Neural progenitor cell (in vitro differentiated cells): Measurements from ENCODE around the gene C1orf56. TPM values are rescaled to one million over a fixed set of nuclear protein-coding genes. Genes with fewer than 3 reads are reported as not detected.

Experiments
- DNase-seq: peaks from one replicate; pipeline ENCODE4 v3.0.0-alpha.2; 2016; ENCODE audit warnings: low spot score
- H2AFZ ChIP-seq: fragments of 200-600 bp; sonication (generic); replicated peaks from 2 replicates; pipeline ENCODE4 v1.6.1; 2016; ENCODE audit warnings: antibody characterized with exemption
- H3F3A ChIP-seq: fragments of 200-600 bp; sonication (generic); 2 replicates; pipeline ENCODE4 v1.6.1; 2016; ENCODE audit warnings: antibody characterized with exemption, low read depth
- H3K27ac ChIP-seq: fragments of 200-600 bp; sonication (generic); 2 replicates; pipeline ENCODE4 v1.5.1; 2016; ENCODE audit warnings: mild to moderate bottlenecking
- H3K27me3 ChIP-seq: fragments of 200-600 bp; sonication (generic); 2 replicates; pipeline ENCODE4 v1.6.1; 2016; ENCODE audit warnings: mild to moderate bottlenecking, moderate library complexity
- H3K36me3 ChIP-seq: fragments of 200-600 bp; sonication (generic); 2 replicates; pipeline ENCODE4 v1.5.1; 2016
- H3K4me1 ChIP-seq: fragments of 200-600 bp; sonication (generic); 2 replicates; pipeline ENCODE4 v1.6.1; 2016; ENCODE audit warnings: mixed run types
- H3K4me2 ChIP-seq: fragments of 200-600 bp; sonication (generic); 2 replicates; pipeline ENCODE4 v1.6.1; 2016
- H3K4me3 ChIP-seq: fragments of 200-600 bp; sonication (generic); 2 replicates; pipeline ENCODE4 v1.5.1; 2016
- H3K79me2 ChIP-seq: fragments of 200-600 bp; sonication (generic); 2 replicates; pipeline ENCODE4 v1.6.1; 2016; ENCODE audit warnings: low read depth
- H3K9ac ChIP-seq: fragments of 200-600 bp; sonication (generic); 2 replicates; pipeline ENCODE4 v1.6.1; 2016
- H3K9me3 ChIP-seq: fragments of 200-600 bp; sonication (generic); 2 replicates; pipeline ENCODE4 v1.5.1; 2016; ENCODE audit warnings: low read depth
- H4K20me1 ChIP-seq: fragments of 200-600 bp; sonication (generic); 2 replicates; pipeline ENCODE4 v1.6.1; 2016; ENCODE audit warnings: low read depth
- H3K27ac Mint-ChIP-seq: 3 replicates; pipeline ENCODE4 v1.8.0; 2021; ENCODE audit warnings: mixed read lengths
- H3K27me3 Mint-ChIP-seq: 2 replicates; pipeline ENCODE4 v1.8.0; 2022; ENCODE audit warnings: low read depth, mild to moderate bottlenecking, inconsistent platforms, moderate library complexity, mixed read lengths; ENCODE audit not compliant: insufficient read depth
- H3K36me3 Mint-ChIP-seq: 3 replicates; pipeline ENCODE4 v1.8.0; 2021; ENCODE audit warnings: mixed read lengths
- H3K4me1 Mint-ChIP-seq: 3 replicates; pipeline ENCODE4 v1.8.0; 2021; ENCODE audit warnings: mixed read lengths
- H3K4me3 Mint-ChIP-seq: 3 replicates; pipeline ENCODE4 v1.8.0; 2021; ENCODE audit warnings: mild to moderate bottlenecking, moderate library complexity, mixed read lengths
- H3K9me3 Mint-ChIP-seq: 3 replicates; pipeline ENCODE4 v1.8.0; 2020; ENCODE audit warnings: mixed read lengths
- CTCF ChIP-seq: fragments of 200-600 bp; sonication (generic); IDR thresholded peaks from 2 replicates; pipeline ENCODE4 v1.5.1; 2017; ENCODE audit warnings: antibody characterized with exemption, mild to moderate bottlenecking
- EZH2 ChIP-seq: fragments of 200-600 bp; sonication (generic); IDR thresholded peaks from 2 replicates; pipeline ENCODE4 v1.6.1; 2017; ENCODE audit warnings: antibody characterized with exemption, mild to moderate bottlenecking, moderate library complexity
- EZH2phosphoT487 ChIP-seq: fragments of 200-600 bp; sonication (generic); IDR thresholded peaks from 2 replicates; pipeline ENCODE4 v1.6.1; 2017; ENCODE audit warnings: antibody characterized with exemption
- total RNA-seq: library from RNA; depleted of rRNA; stranded (reverse); fragments of >200 nt; gene quantifications from 2 replicates; pipeline ENCODE4 v1.2.3, GENCODE V29; 2015; ENCODE audit warnings: low replicate concordance

Gene C1orf56
- total RNA-seq, 1 donor from 2014 or later: 2.9 TPM

GRCh38 chr1:151050051-151050688, 2.6 kb downstream of the C1orf56 start:
- Histone ChIP-seq H3K36me3 (no peaks in the 10 kb centered on the region), H3F3A (peaks cover 47% of the 10 kb centered on the region), H4K20me1 (no peaks in the 10 kb centered on the region), H3K4me3 (peak overlapping the region; percentile 14), H3K27ac (peak overlapping the region; percentile 81), H3K27me3 (no peaks in the 10 kb centered on the region), H3K9me3 (no peaks in the 10 kb centered on the region), H3K4me1 (peaks cover 6% of the 10 kb centered on the region), H3K9ac (no peak overlapping the region), H3K4me2 (peak overlapping the region; percentile 33), H2AFZ (no peak overlapping the region), H3K79me2 (peaks cover 14% of the 10 kb centered on the region)
- H3K36me3 Mint-ChIP-seq: peaks cover 19% of the 10 kb centered on the region
- H3K27me3 Mint-ChIP-seq: peaks cover 12% of the 10 kb centered on the region
- no peaks in the 10 kb centered on the region for H3K9me3 Mint-ChIP-seq
- H3K4me1 Mint-ChIP-seq: peaks cover 24% of the 10 kb centered on the region
- peak overlapping the region; percentile 53 for H3K4me3 Mint-ChIP-seq
- no peak for DNase-seq
- TF ChIP-seq EZH2 (no peak), CTCF (no peak), EZH2phosphoT487 (no peak)
- H3K27ac Mint-ChIP-seq: no peak overlapping the region

- Mint-ChIP-seq H3K4me1 (peaks cover 25% of the 10 kb centered on the region), H3K27me3 (peaks cover 17% of the 10 kb centered on the region), H3K9me3 (no peaks in the 10 kb centered on the region), H3K4me3 (no peak overlapping the region), H3K36me3 (peaks cover 25% of the 10 kb centered on the region), H3K27ac (no peak overlapping the region)
- H3K9ac ChIP-seq: no peak overlapping the region
- DNase-seq: no peak
- H3K79me2 ChIP-seq: peaks cover 23% of the 10 kb centered on the region
- peaks cover under 1% of the 10 kb centered on the region for H4K20me1 ChIP-seq
- no peaks in the 10 kb centered on the region for H3K36me3 ChIP-seq
- H3K4me1 ChIP-seq: peaks cover 6% of the 10 kb centered on the region
- no peaks in the 10 kb centered on the region for H3K9me3 ChIP-seq
- no peak overlapping the region for H3K4me3 ChIP-seq
- TF ChIP-seq EZH2phosphoT487: no peak
- no peak for TF ChIP-seq CTCF
- no peak for TF ChIP-seq EZH2
- peaks cover 47% of the 10 kb centered on the region for H3F3A ChIP-seq
- no peak overlapping the region for H3K27ac ChIP-seq
- no peak overlapping the region for H3K4me2 ChIP-seq
- no peaks in the 10 kb centered on the region for H3K27me3 ChIP-seq
- H2AFZ ChIP-seq: no peak overlapping the region
Measured at GRCh38 chr1:151051356-151052009, 3.9 kb downstream of the C1orf56 start.

- Histone ChIP-seq H3K9me3 (no peaks in the 10 kb centered on the region), H3K27ac (no peak overlapping the region), H3K27me3 (no peaks in the 10 kb centered on the region), H3K79me2 (peaks cover 43% of the 10 kb centered on the region), H3K4me3 (no peak overlapping the region), H3K36me3 (no peaks in the 10 kb centered on the region), H3K9ac (no peak overlapping the region), H4K20me1 (peaks cover 23% of the 10 kb centered on the region), H3K4me2 (no peak overlapping the region), H2AFZ (no peak overlapping the region), H3F3A (peaks cover 26% of the 10 kb centered on the region), H3K4me1 (peaks cover 7% of the 10 kb centered on the region)
- no peak overlapping the region for H3K27ac Mint-ChIP-seq
- no peak for TF ChIP-seq CTCF
- no peak for TF ChIP-seq EZH2phosphoT487
- no peak for TF ChIP-seq EZH2
- peaks cover 33% of the 10 kb centered on the region for H3K36me3 Mint-ChIP-seq
- peaks cover 14% of the 10 kb centered on the region for H3K27me3 Mint-ChIP-seq
- no peak for DNase-seq
- no peak overlapping the region for H3K4me3 Mint-ChIP-seq
- H3K4me1 Mint-ChIP-seq: peaks cover 20% of the 10 kb centered on the region
- H3K9me3 Mint-ChIP-seq: no peaks in the 10 kb centered on the region
Measured at GRCh38 chr1:151054971-151055547, 7.5 kb downstream of the C1orf56 start.
